A549 (cell line): ENCODE data around the gene ICAM5. TPM values are rescaled to one million over a fixed set of nuclear protein-coding genes. Genes with fewer than 3 reads are reported as not detected.

ENCODE experiments used
- ATAC-seq, 2 experiments: fragments of 200-7000 bp in 1 of 2; fragments of >200 bp in 1 of 2; cut with Nextera tagmentation in 1 of 2; cut with Tn5 transposase in 1 of 2; 3 replicates each; pipeline versions ENCODE4 v1.8.0 to v1.9.1; 2018 to 2020; ENCODE audit warnings: mild to moderate bottlenecking in 1 of 2, moderate library complexity in 1 of 2
- CTCF ChIA-PET: fragments of 300-600 bp; sonication (Branson Sonifier 250); formaldehyde crosslinking; extraction: SDS; loops from one replicate; lab custom pipeline; 2021; ENCODE audit warnings: antibody characterized with exemption, inconsistent platforms; lab: Yijun Ruan, JAX
- POLR2A ChIA-PET: fragments of 350-600 bp; formaldehyde crosslinking; extraction: SDS; loops from one replicate; lab custom pipeline; 2021; ENCODE audit warnings: antibody characterized with exemption, inconsistent platforms; lab: Yijun Ruan, JAX
- DNase-seq, 2 experiments: peaks; one replicate each; pipeline versions ENCODE4 v3.0.0 to v3.0.0-alpha.2; 2011 to 2016; ENCODE audit warnings: low read depth in 1 of 2, low spot score in 1 of 2
- FAIRE-seq: peaks from 2 replicates; lab custom pipeline; 2011; peaks lifted over from hg19 to GRCh38; lab: Jason Lieb, UNC
- H3K27ac ChIP-seq, 2 experiments: fragments of >200 bp; sonication (Bioruptor Twin); formaldehyde crosslinking; 3 replicates each; pipeline ENCODE4 v1.5.1; 2016 to 2017
- H3K4me1 ChIP-seq: fragments of >200 bp; sonication (Bioruptor Twin); formaldehyde crosslinking; 3 replicates; pipeline ENCODE4 v1.6.1; 2016
- H3K4me2 ChIP-seq: fragments of >200 bp; sonication (Bioruptor Twin); formaldehyde crosslinking; 3 replicates; pipeline ENCODE4 v1.6.1; 2016
- H3K4me3 ChIP-seq: fragments of >200 bp; sonication (Bioruptor Twin); formaldehyde crosslinking; 3 replicates; pipeline ENCODE4 v1.5.1; 2016
- H3K9me3 ChIP-seq: fragments of >200 bp; sonication (Bioruptor Twin); formaldehyde crosslinking; 3 replicates; pipeline ENCODE4 v1.6.1; 2016
- ATOH8 ChIP-seq: fragments of 250-450 bp; sonication (Bioruptor Pico); IDR thresholded peaks from 2 replicates; pipeline ENCODE4 v1.5.0; 2020; ENCODE audit warnings: low read depth, mild to moderate bottlenecking, moderate library complexity
- BCL3 ChIP-seq: fragments of >200 bp; sonication (Bioruptor Twin); formaldehyde crosslinking; IDR thresholded peaks from 3 replicates; pipeline ENCODE4 v1.6.1; 2016
- BHLHE40 ChIP-seq: IDR thresholded peaks from 2 replicates; pipeline ENCODE4 v1.6.1; 2012; ENCODE audit warnings: low read depth, low read length, inconsistent platforms
- CBX8 ChIP-seq: fragments of 200-600 bp; sonication (generic); IDR thresholded peaks from 2 replicates; pipeline ENCODE4 v1.6.1; 2016
- EHF ChIP-seq: fragments of 250-450 bp; sonication (Bioruptor Pico); IDR thresholded peaks from 2 replicates; pipeline ENCODE4 v1.5.0; 2020; ENCODE audit warnings: mild to moderate bottlenecking
- ELK1 ChIP-seq: fragments of 150-350 bp; IDR thresholded peaks from 2 replicates; pipeline ENCODE4 v1.6.1; 2014; ENCODE audit warnings: low read depth, mild to moderate bottlenecking, low read length
- FOXS1 ChIP-seq: fragments of 250-450 bp; sonication (Bioruptor Pico); IDR thresholded peaks from 2 replicates; pipeline ENCODE4 v1.5.0; 2020; ENCODE audit warnings: mild to moderate bottlenecking, moderate library complexity
- HES2 ChIP-seq: fragments of >200 bp; sonication (Bioruptor Twin); formaldehyde crosslinking; IDR thresholded peaks from 2 replicates; pipeline ENCODE4 v1.6.1; 2016
- HOXA7 ChIP-seq: fragments of 250-450 bp; sonication (Bioruptor Pico); IDR thresholded peaks from 2 replicates; pipeline ENCODE4 v1.5.0; 2020; ENCODE audit warnings: mild to moderate bottlenecking, moderate library complexity
- JUNB ChIP-seq: fragments of >200 bp; sonication (Bioruptor Twin); formaldehyde crosslinking; IDR thresholded peaks from 2 replicates; pipeline ENCODE4 v1.6.1; 2016
- KDM5A ChIP-seq: fragments of 200-600 bp; sonication (generic); IDR thresholded peaks from 2 replicates; pipeline ENCODE4 v1.6.1; 2016; ENCODE audit warnings: antibody characterized with exemption, mild to moderate bottlenecking
- MAFK ChIP-seq: fragments of 450-650 bp; IDR thresholded peaks from 2 replicates; pipeline ENCODE4 v1.6.1; 2014; ENCODE audit not compliant: partially characterized antibody
- MAZ ChIP-seq: fragments of 150-350 bp; IDR thresholded peaks from 2 replicates; pipeline ENCODE4 v1.6.1; 2014; ENCODE audit warnings: antibody characterized with exemption, low read depth, low read length, borderline replicate concordance
- NFE2L2 ChIP-seq: fragments of 150-350 bp; conservative IDR thresholded peaks from 2 replicates; pipeline ENCODE4 v1.6.1; 2014; ENCODE audit warnings: low read length
- PBX3 ChIP-seq: IDR thresholded peaks from 2 replicates; pipeline ENCODE4 v1.6.1; 2012
- RARB ChIP-seq: fragments of 250-450 bp; sonication (Bioruptor Pico); IDR thresholded peaks from 2 replicates; pipeline ENCODE4 v1.8.0; 2021; ENCODE audit warnings: mild to moderate bottlenecking, moderate library complexity
- REST ChIP-seq: fragments of 200-600 bp; sonication (generic); IDR thresholded peaks from 2 replicates; pipeline ENCODE4 v1.6.1; 2016; ENCODE audit warnings: antibody characterized with exemption, mild to moderate bottlenecking, moderate library complexity
- RFX5 ChIP-seq: fragments of 450-650 bp; IDR thresholded peaks from 2 replicates; pipeline ENCODE4 v1.7.1; 2014; ENCODE audit warnings: antibody characterized with exemption, mild to moderate bottlenecking, moderate library complexity
- SMC3 ChIP-seq: fragments of >200 bp; sonication (Bioruptor Twin); formaldehyde crosslinking; IDR thresholded peaks from 3 replicates; pipeline ENCODE4 v1.6.1; 2018; ENCODE audit warnings: inconsistent platforms
- USF2 ChIP-seq: fragments of 450-650 bp; IDR thresholded peaks from 2 replicates; pipeline ENCODE4 v1.6.1; 2014; ENCODE audit warnings: antibody characterized with exemption
- ZC3H11A ChIP-seq: fragments of 450-650 bp; IDR thresholded peaks from 2 replicates; pipeline ENCODE4 v1.6.1; 2014; ENCODE audit warnings: antibody characterized with exemption, mild to moderate bottlenecking
- WGBS: methylation state at CpG from one replicate; pipeline ENCODE4 v1.1.6; 2017; ENCODE audit errors: missing lambda C conversion rate; 5-methylcytosine and 5-hydroxymethylcytosine counted together
- polyA plus RNA-seq, 4 experiments: library from polyadenylated mRNA; depleted of rRNA in 3 of 4; stranded (reverse); fragments of >200 nt; fragmentation: RNase III in 1 of 4; extraction: RNeasy Plus Mini Kit Qiagen cat#74134 plus additional on column Dnase treatment in 1 of 4; gene quantifications; 2 replicates in 3 of 4; 3 replicates in 1 of 4; pipeline ENCODE4 v1.2.3, GENCODE V29; 2011 to 2017

Gene ICAM5
- polyA plus RNA-seq, 2 of the 4 experiments (the other 2 are of a cell fraction), result 0.35 to 0.77 TPM

GRCh38 chr19:10332965-10333757 is 43.4 kb downstream of the ICAM5 start, which contains the start of gene RAVER1 (continued):
- TF ChIP-seq ELK1 (no peak), FOXS1 (CRISPR knock-in tag) (no peak), ATOH8 (CRISPR knock-in tag) (no peak), BCL3 (peak; percentile 83; the same call in 2 of the 3 replicates), KDM5A (peak; percentile 68), HOXA7 (CRISPR knock-in tag) (no peak), USF2 (no peak), REST (no peak), MAZ (no peak)

- ChIA-PET CTCF (interaction anchor here (0.8 to 2.0 kb wide), 5 partner anchors 10 to 84 kb away, joined by 3 to 9 read pairs (median 3); partner anchors contain the start of gene ICAM1), POLR2A (interaction anchor here (0.6 to 2.5 kb wide), 10 partner anchors 9 to 65 kb away, joined by 3 to 12 read pairs (median 4); partner anchors contain the start of genes ICAM5 and TYK2)
- WGBS, result 3% methylated on average over 7 of the region's 44 CpGs
- DNase-seq (no peak), FAIRE-seq (no peak), ATAC-seq (peak; percentile 43 to 44)
- H3K4me3 ChIP-seq, result peak overlapping the region; percentile 76
- no peak for TF ChIP-seq NFE2L2
- TF ChIP-seq RARB (CRISPR knock-in tag), result no peak
- TF ChIP-seq CBX8, result no peak
- TF ChIP-seq ZC3H11A, result no peak
- TF ChIP-seq ELK1, result no peak
- TF ChIP-seq HES2, result no peak
- no peak for TF ChIP-seq MAFK
- TF ChIP-seq JUNB, result no peak
- TF ChIP-seq EHF, result no peak
- no peak for TF ChIP-seq SMC3
- no peak for TF ChIP-seq BHLHE40
- TF ChIP-seq RFX5, result no peak
- no peak for TF ChIP-seq PBX3
- H3K27ac ChIP-seq, result peak overlapping the region; percentile 81 to 97
- peaks cover 11% of the 10 kb centered on the region; the same call in 1 of the 3 replicates for H3K4me1 ChIP-seq
- H3K4me2 ChIP-seq, result peak overlapping the region; percentile 92
- H3K9me3 ChIP-seq, result no peaks in the 10 kb centered on the region
Measured at GRCh38 chr19:10333758-10334587, 44.2 kb downstream of the ICAM5 start.
